Stimulated activated CD4-positive, alpha-beta T cell treated with anti-CD3 and anti-CD28 coated beads, Interleukin-12 subunit alpha, Interleukin-12 subunit beta, amount 100 ng/mL, for 24 hours (primary cell): Measurements from ENCODE around the gene NCCRP1.
"Not testable (repeated sequence)": the region's sequence is repeated elsewhere in the genome, so short reads cannot be mapped to it uniquely, and the experiment has no call there.

Experiments used
- DNase-seq, 2 experiments: peaks; one replicate each; pipeline ENCODE4 v3.0.0-alpha.2; 2020; ENCODE audit warnings: low read depth in 2 of 2

The NCCRP1 gene

GRCh38 chr19:39207293-39207836 lies 10.6 kb downstream of the NCCRP1 start:
- DNase-seq = no peak

- DNase-seq = no peak
Measured at GRCh38 chr19:39208175-39208795, 11.5 kb downstream of the NCCRP1 start.

GRCh38 chr19:39209196-39209595 lies 12.4 kb downstream of the NCCRP1 start:
- no peak for DNase-seq

- DNase-seq = no peak
Measured at GRCh38 chr19:39211731-39212374, 15.1 kb downstream of the NCCRP1 start.

- peak; percentile 39 to 61 for DNase-seq
Measured at GRCh38 chr19:39212375-39212742, 15.6 kb downstream of the NCCRP1 start.

GRCh38 chr19:39215323-39215722 lies 18.6 kb downstream of the NCCRP1 start:
- DNase-seq = not testable (repeated sequence)

GRCh38 chr19:39217094-39217493 lies 20.3 kb downstream of the NCCRP1 start:
- no peak for DNase-seq

- DNase-seq = no peak
Measured at GRCh38 chr19:39218230-39219007, 21.7 kb downstream of the NCCRP1 start.

GRCh38 chr19:39219108-39219507 lies 22.3 kb downstream of the NCCRP1 start:
- not testable (repeated sequence) for DNase-seq

- DNase-seq = no peak
Measured at GRCh38 chr19:39223703-39224279, 27.0 kb downstream of the NCCRP1 start.

- no peak for DNase-seq
Measured at GRCh38 chr19:39224910-39225309, 28.1 kb downstream of the NCCRP1 start.

GRCh38 chr19:39230096-39230764 lies 33.5 kb downstream of the NCCRP1 start:
- no peak for DNase-seq

GRCh38 chr19:39232708-39233107 lies 35.9 kb downstream of the NCCRP1 start:
- no peak for DNase-seq

- no peak for DNase-seq
Measured at GRCh38 chr19:39236527-39236926, 39.8 kb downstream of the NCCRP1 start.

GRCh38 chr19:39237200-39238184 lies 40.7 kb downstream of the NCCRP1 start:
- DNase-seq = peak; percentile 24 to 46

GRCh38 chr19:39238209-39238608 lies 41.4 kb downstream of the NCCRP1 start:
- no peak for DNase-seq

GRCh38 chr19:39238944-39239343 lies 42.2 kb downstream of the NCCRP1 start:
- no peak for DNase-seq

- DNase-seq = no peak
Measured at GRCh38 chr19:39240421-39240820, 43.7 kb downstream of the NCCRP1 start.

- not testable (repeated sequence) for DNase-seq
Measured at GRCh38 chr19:39243741-39244140, 47.0 kb downstream of the NCCRP1 start.

GRCh38 chr19:39244410-39245100 lies 47.8 kb downstream of the NCCRP1 start, which contains the start of gene IFNL3:
TSS of gene IFNL3 (minus strand) at chr19:39245006. CDS start at chr19:39244967, 39 bp downstream.
- DNase-seq = not testable (repeated sequence)
